ENCODE measurements around the gene TAX1BP3.

Gene TAX1BP3

GRCh38 chr17:3657874-3658783, 10.2 kb downstream of the TAX1BP3 start:
- DNase-seq: no peak

GRCh38 chr17:3657588-3657869, 10.8 kb downstream of the TAX1BP3 start:
- DNase-seq: no peak

- DNase-seq: no peak
Observed at GRCh38 chr17:3656755-3657587, 11.4 kb downstream of the TAX1BP3 start.

- no peak for DNase-seq
Observed at GRCh38 chr17:3656353-3656752, 12.0 kb downstream of the TAX1BP3 start.

- no peak for DNase-seq
Observed at GRCh38 chr17:3655766-3656165, 12.6 kb downstream of the TAX1BP3 start.

GRCh38 chr17:3647769-3648555, 20.4 kb downstream of the TAX1BP3 start:
- DNase-seq: peak; percentile 58

- DNase-seq: no peak
Observed at GRCh38 chr17:3647251-3647650, 21.1 kb downstream of the TAX1BP3 start.

GRCh38 chr17:3645310-3645709, 23.1 kb downstream of the TAX1BP3 start:
- no peak for DNase-seq

- peak; percentile 24 for DNase-seq
Observed at GRCh38 chr17:3643889-3644349, 24.5 kb downstream of the TAX1BP3 start.

GRCh38 chr17:3641717-3642486, 26.5 kb downstream of the TAX1BP3 start:
- DNase-seq: no peak

- no peak for DNase-seq
Observed at GRCh38 chr17:3641014-3641413, 27.4 kb downstream of the TAX1BP3 start.

GRCh38 chr17:3639981-3640596, 28.3 kb downstream of the TAX1BP3 start:
- peak; percentile 88 for DNase-seq

GRCh38 chr17:3636908-3637373, 31.4 kb downstream of the TAX1BP3 start:
- no peak for DNase-seq

GRCh38 chr17:3636154-3636907, 32.0 kb downstream of the TAX1BP3 start, which contains the start of the genes CTNS and SHPK:
TSS of gene CTNS (plus strand) at chr17:3636760. CDS start at chr17:3640207, 3,447 bp downstream.
TSS of gene SHPK (minus strand) at chr17:3636250. CDS start at chr17:3636219, 31 bp downstream.
- DNase-seq: peak; percentile 98

GRCh38 chr17:3635474-3636153, 32.8 kb downstream of the TAX1BP3 start:
- DNase-seq: no peak

GRCh38 chr17:3632287-3632686, 36.1 kb downstream of the TAX1BP3 start:
- no peak for DNase-seq

GRCh38 chr17:3630781-3631180, 37.6 kb downstream of the TAX1BP3 start:
- DNase-seq: peak; percentile 16

- no peak for DNase-seq
Observed at GRCh38 chr17:3627769-3628167, 40.6 kb downstream of the TAX1BP3 start.

GRCh38 chr17:3626831-3627768, 41.3 kb downstream of the TAX1BP3 start:
- no peak for DNase-seq
